HEK293 (cell line): Measurements from ENCODE around the gene SEMA6A.
A peak's percentile ranks its signal among the peaks of the same experiment; 100 is the strongest.

ENCODE experiments used
- CTCF ChIA-PET: fragments of 350-600 bp; formaldehyde crosslinking; extraction: SDS; loops from one replicate; lab custom pipeline; 2021; ENCODE audit warnings: antibody characterized with exemption; lab: Yijun Ruan, JAX
- POLR2A ChIA-PET: fragments of 300-600 bp; formaldehyde crosslinking; extraction: SDS; loops from one replicate; lab custom pipeline; 2020; ENCODE audit warnings: antibody characterized with exemption, inconsistent platforms; lab: Yijun Ruan, JAX
- H3K27ac ChIP-seq: fragments of 200-500 bp; sonication (Bioruptor generic); 2 replicates; pipeline ENCODE4 v1.5.1; 2014; ENCODE audit warnings: low read depth, low read length, control low read depth, inconsistent platforms; ENCODE audit errors: extremely low read depth
- H3K36me3 ChIP-seq, 2 experiments: fragments of 200-500 bp in 1 of 2; sonication (Bioruptor generic) in 1 of 2; 1 replicate in 1 of 2; 2 replicates in 1 of 2; pipeline ENCODE4 v1.5.1; 2014 to 2017; ENCODE audit warnings: inconsistent platforms in 2 of 2, low read length in 2 of 2; ENCODE audit not compliant: control insufficient read depth in 2 of 2, insufficient read depth in 1 of 2
- H3K4me1 ChIP-seq: fragments of 200-500 bp; sonication (Bioruptor generic); 2 replicates; pipeline ENCODE4 v1.5.1; 2014; ENCODE audit warnings: mild to moderate bottlenecking, low read length, inconsistent platforms; ENCODE audit not compliant: control insufficient read depth, insufficient read depth
- H3K4me3 ChIP-seq: 2 replicates; pipeline ENCODE4 v1.5.1; 2011; ENCODE audit warnings: low read depth, mild to moderate bottlenecking, control low read depth, low read length, moderate library complexity
- H3K9me3 ChIP-seq: fragments of 200-500 bp; sonication (Bioruptor generic); 2 replicates; pipeline ENCODE4 v1.5.1; 2014; ENCODE audit warnings: low read depth, low read length, inconsistent platforms; ENCODE audit not compliant: control insufficient read depth, insufficient read depth
- EGR2 ChIP-seq: fragments of 450-650 bp; formaldehyde crosslinking; IDR thresholded peaks from 2 replicates; pipeline ENCODE4 v1.5.1; 2016; ENCODE audit warnings: low read depth, missing biosample characterization, missing genetic modification characterization
- REPIN1 ChIP-seq: fragments of 450-650 bp; formaldehyde crosslinking; IDR thresholded peaks from 2 replicates; pipeline ENCODE4 v1.5.1; 2017; ENCODE audit warnings: missing biosample characterization, missing genetic modification characterization, low read depth
- TSHZ1 ChIP-seq: fragments of 450-650 bp; formaldehyde crosslinking; IDR thresholded peaks from 2 replicates; pipeline ENCODE4 v1.5.1; 2016; ENCODE audit warnings: missing biosample characterization, missing genetic modification characterization, borderline replicate concordance
- ZBTB17 ChIP-seq: fragments of 450-650 bp; formaldehyde crosslinking; IDR thresholded peaks from 2 replicates; pipeline ENCODE4 v1.5.1; 2016; ENCODE audit warnings: missing biosample characterization, missing genetic modification characterization
- ZBTB20 ChIP-seq: fragments of 450-650 bp; formaldehyde crosslinking; IDR thresholded peaks from 2 replicates; pipeline ENCODE4 v1.5.1; 2016; ENCODE audit warnings: missing biosample characterization, missing genetic modification characterization
- ZBTB44 ChIP-seq: fragments of 450-650 bp; IDR thresholded peaks from 2 replicates; pipeline ENCODE4 v1.5.1; 2018; ENCODE audit warnings: missing biosample characterization, mild to moderate bottlenecking, missing genetic modification characterization
- ZBTB49 ChIP-seq: fragments of 450-650 bp; formaldehyde crosslinking; IDR thresholded peaks from 2 replicates; pipeline ENCODE4 v1.5.1; 2016; ENCODE audit warnings: missing biosample characterization, missing genetic modification characterization, low read depth
- ZEB2 ChIP-seq: fragments of 450-650 bp; formaldehyde crosslinking; IDR thresholded peaks from 2 replicates; pipeline ENCODE4 v1.5.1; 2016; ENCODE audit warnings: missing biosample characterization, missing genetic modification characterization
- ZFHX2 ChIP-seq: fragments of 450-650 bp; formaldehyde crosslinking; conservative IDR thresholded peaks from 2 replicates; pipeline ENCODE4 v1.5.1; 2016; ENCODE audit warnings: missing biosample characterization, missing genetic modification characterization
- ZNF133 ChIP-seq: fragments of 450-650 bp; formaldehyde crosslinking; IDR thresholded peaks from 2 replicates; pipeline ENCODE4 v1.5.1; 2016; ENCODE audit warnings: missing biosample characterization, missing genetic modification characterization
- ZNF211 ChIP-seq: fragments of 450-650 bp; formaldehyde crosslinking; IDR thresholded peaks from 2 replicates; pipeline ENCODE4 v1.5.1; 2016; ENCODE audit warnings: low read depth, missing biosample characterization, missing genetic modification characterization
- ZNF221 ChIP-seq: fragments of 450-650 bp; formaldehyde crosslinking; IDR thresholded peaks from 2 replicates; pipeline ENCODE4 v1.5.1; 2017; ENCODE audit warnings: missing biosample characterization, missing genetic modification characterization, borderline replicate concordance
- ZNF23 ChIP-seq: fragments of 450-650 bp; formaldehyde crosslinking; IDR thresholded peaks from 2 replicates; pipeline ENCODE4 v1.5.1; 2016; ENCODE audit warnings: missing biosample characterization, missing genetic modification characterization, borderline replicate concordance
- ZNF311 ChIP-seq: fragments of 450-650 bp; formaldehyde crosslinking; IDR thresholded peaks from 2 replicates; pipeline ENCODE4 v1.5.1; 2017; ENCODE audit warnings: missing biosample characterization, missing genetic modification characterization, borderline replicate concordance
- ZNF391 ChIP-seq: fragments of 450-650 bp; formaldehyde crosslinking; IDR thresholded peaks from 2 replicates; pipeline ENCODE4 v1.5.1; 2016; ENCODE audit warnings: low read depth, missing biosample characterization, missing genetic modification characterization, borderline replicate concordance
- ZNF514 ChIP-seq: fragments of 450-650 bp; formaldehyde crosslinking; IDR thresholded peaks from 2 replicates; pipeline ENCODE4 v1.5.1; 2016; ENCODE audit warnings: missing biosample characterization, missing genetic modification characterization
- ZNF660 ChIP-seq: fragments of 450-650 bp; IDR thresholded peaks from 2 replicates; pipeline ENCODE4 v1.5.1; 2018; ENCODE audit warnings: missing biosample characterization, mild to moderate bottlenecking, missing genetic modification characterization
- ZNF785 ChIP-seq: fragments of 450-650 bp; formaldehyde crosslinking; IDR thresholded peaks from 2 replicates; pipeline ENCODE4 v1.5.1; 2016; ENCODE audit warnings: missing biosample characterization, missing genetic modification characterization
- ZNF843 ChIP-seq: fragments of 450-650 bp; formaldehyde crosslinking; IDR thresholded peaks from 2 replicates; pipeline ENCODE4 v1.5.1; 2016; ENCODE audit warnings: missing biosample characterization, missing genetic modification characterization

Gene SEMA6A

GRCh38 chr5:116528519-116529234 is 45.9 kb downstream of the SEMA6A start (continued):
- TF ChIP-seq ZNF843 (tag by site-specific recombination) (0 out of 2 replicates have a peak, but pooled peaks have one; percentile 37), ZNF211 (tag by site-specific recombination) (no peak), ZNF660 (tag by site-specific recombination) (peak; percentile 6; the same call in 1 of the 2 replicates), ZBTB20 (tag by site-specific recombination) (no peak), EGR2 (tag by site-specific recombination) (no peak), ZEB2 (tag by site-specific recombination) (no peak), ZBTB17 (tag by site-specific recombination) (no peak), ZNF785 (tag by site-specific recombination) (no peak), ZBTB44 (tag by site-specific recombination) (peak; percentile 87), ZNF133 (tag by site-specific recombination) (no peak), TSHZ1 (tag by site-specific recombination) (no peak), REPIN1 (tag by site-specific recombination) (no peak), ZBTB49 (tag by site-specific recombination) (no peak), ZNF391 (tag by site-specific recombination) (no peak), ZNF221 (tag by site-specific recombination) (no peak), ZNF311 (no peak), ZNF23 (tag by site-specific recombination) (no peak), ZNF514 (tag by site-specific recombination) (no peak)

GRCh38 chr5:116527582-116527981 is 47.0 kb downstream of the SEMA6A start:
- ChIA-PET CTCF (interaction anchor here (0.6 kb wide), 1 partner anchor 293 kb away, joined by 3 read pairs; no protein-coding TSS in a partner anchor), POLR2A (no interaction called here)
- Histone ChIP-seq H3K36me3 (no peaks in the 10 kb centered on the region), H3K4me1 (peaks cover 49% of the 10 kb centered on the region), H3K9me3 (no peaks in the 10 kb centered on the region), H3K4me3 (no peak overlapping the region), H3K27ac (no peak overlapping the region)
- no peak for TF ChIP-seq ZFHX2 (tag by site-specific recombination)
